GM12878 (cell line): ENCODE data around the gene NPVF. TPM values are rescaled to one million over a fixed set of nuclear protein-coding genes. Genes with fewer than 3 reads are reported as not detected.

Source experiments
- ATAC-seq: fragments of 200-7000 bp; cut with Tn5 transposase; 3 replicates; pipeline ENCODE4 v1.9.1; 2020; ENCODE audit warnings: mild to moderate bottlenecking, moderate library complexity
- BruUV-seq: library from RNA; stranded (reverse); fragments of 400-500 nt; replicated peaks from 2 replicates; lab custom pipeline; 2021; lab: Mats Ljungman, UMichigan
- CTCF ChIA-PET: fragments of 300-600 bp; sonication (Branson Sonifier 250); formaldehyde crosslinking; extraction: SDS; loops from one replicate; lab custom pipeline; 2021; ENCODE audit warnings: inconsistent platforms; lab: Yijun Ruan, JAX
- POLR2A ChIA-PET: fragments of 350-600 bp; formaldehyde crosslinking; extraction: SDS; loops from one replicate; lab custom pipeline; 2021; ENCODE audit warnings: inconsistent platforms; lab: Charles Lee
- RAD21 ChIA-PET: fragments of 300-600 bp; sonication (Branson Sonifier 250); formaldehyde crosslinking; loops from one replicate; lab custom pipeline; 2023; ENCODE audit warnings: antibody characterized with exemption; ENCODE audit not compliant: unreplicated experiment; lab: Charles Lee
- SMC1A ChIA-PET: fragments of 300-600 bp; sonication (Branson Sonifier 250); formaldehyde crosslinking; loops from one replicate; lab custom pipeline; 2023; ENCODE audit not compliant: unreplicated experiment, uncharacterized antibody; lab: Charles Lee
- DNase-seq: peaks from one replicate; pipeline ENCODE4 v3.0.0-alpha.2; 2011; ENCODE audit warnings: low read depth, low spot score
- FAIRE-seq: peaks from 3 replicates; lab custom pipeline; 2011; peaks lifted over from hg19 to GRCh38; lab: Jason Lieb, UNC
- H2AFZ ChIP-seq: 2 replicates; pipeline ENCODE4 v1.6.0; 2011; ENCODE audit warnings: low read depth, low read length, control low read depth; ENCODE audit not compliant: control insufficient read depth
- H3K27ac ChIP-seq: 2 replicates; pipeline ENCODE4 v1.5.1; 2011; ENCODE audit warnings: control low read depth; ENCODE audit not compliant: control insufficient read depth, insufficient read depth
- H3K27me3 ChIP-seq, 2 experiments: replicated peaks in 1 of 2; 2 replicates each; pipeline versions ENCODE4 v1.6.0 to v1.6.1; 2011; ENCODE audit warnings: low read length in 1 of 2; ENCODE audit not compliant: control insufficient read depth in 2 of 2, insufficient read depth in 2 of 2
- H3K36me3 ChIP-seq, 2 experiments: 2 replicates each; pipeline ENCODE4 v1.5.1; 2011; ENCODE audit warnings: low read length in 1 of 2; ENCODE audit not compliant: control insufficient read depth in 2 of 2, insufficient read depth in 2 of 2
- H3K4me1 ChIP-seq: 2 replicates; pipeline ENCODE4 v1.6.1; 2011; ENCODE audit warnings: mild to moderate bottlenecking, low read length, moderate library complexity, mixed read lengths; ENCODE audit not compliant: control insufficient read depth, insufficient read depth
- H3K4me2 ChIP-seq: 2 replicates; pipeline ENCODE4 v1.6.0; 2011; ENCODE audit warnings: control low read depth; ENCODE audit not compliant: control insufficient read depth, insufficient read depth
- H3K4me3 ChIP-seq: fragments of 200-600 bp; sonication (generic); 2 replicates; pipeline ENCODE4 v1.5.1; 2016
- H3K79me2 ChIP-seq: 2 replicates; pipeline ENCODE4 v1.6.0; 2011; ENCODE audit warnings: low read length; ENCODE audit not compliant: control insufficient read depth, insufficient read depth
- H3K9ac ChIP-seq: 2 replicates; pipeline ENCODE4 v1.8.0; 2011; ENCODE audit warnings: low read length, control low read depth, mixed read lengths; ENCODE audit not compliant: control insufficient read depth, insufficient read depth
- H3K9me3 ChIP-seq: replicated peaks from 3 replicates; pipeline ENCODE4 v1.5.1; 2011; ENCODE audit warnings: mild to moderate bottlenecking, low read length; ENCODE audit not compliant: control insufficient read depth, insufficient read depth
- H4K20me1 ChIP-seq: 2 replicates; pipeline ENCODE4 v1.6.0; 2011; ENCODE audit not compliant: control insufficient read depth, insufficient read depth
- E2F8 ChIP-seq: fragments of 450-650 bp; IDR thresholded peaks from 2 replicates; pipeline ENCODE4 v1.6.1; 2018; ENCODE audit warnings: mild to moderate bottlenecking, low read depth, moderate library complexity; ENCODE audit not compliant: partially characterized antibody
- HDAC6 ChIP-seq: fragments of 200-600 bp; sonication (generic); IDR thresholded peaks from one replicate; pipeline ENCODE4 v1.8.0; 2017; ENCODE audit warnings: antibody characterized with exemption; ENCODE audit not compliant: unreplicated experiment
- NRF1 ChIP-seq: conservative IDR thresholded peaks from 2 replicates; pipeline ENCODE4 v1.6.1; 2011; ENCODE audit warnings: mild to moderate bottlenecking, low read depth, low read length, improper control_type of control experiment
- PAX8 ChIP-seq: fragments of 450-650 bp; IDR thresholded peaks from 2 replicates; pipeline ENCODE4 v1.6.1; 2017; ENCODE audit warnings: mild to moderate bottlenecking, moderate library complexity
- ZNF24 ChIP-seq: fragments of 450-650 bp; IDR thresholded peaks from 2 replicates; pipeline ENCODE4 v1.6.1; 2017; ENCODE audit warnings: antibody characterized with exemption, mild to moderate bottlenecking
- WGBS: methylation state at CpG from one replicate; pipeline ENCODE4 v1.1.6; 2016; ENCODE audit warnings: low lambda C conversion rate; ENCODE audit not compliant: insufficient replicate concordance, insufficient coverage; ENCODE audit errors: missing lambda C conversion rate; 5-methylcytosine and 5-hydroxymethylcytosine counted together
- in situ Hi-C: fragments of 300-500 bp; cut with MboI; formaldehyde crosslinking; loops from 9 replicates; pipeline ENCODE4 v1.14.3; 2018; ENCODE audit warnings: mixed read lengths
- intact Hi-C: fragments of 100-400 bp; cut with micrococcal nuclease; formaldehyde crosslinking; loops from one replicate; pipeline ENCODE4 v1.14.2; 2022; ENCODE audit not compliant: unreplicated experiment
- polyA plus RNA-seq, 11 experiments: library from polyadenylated mRNA; depleted of rRNA in 4 of 11; unstranded in 6 of 11; stranded (reverse) in 5 of 11; fragments of >200 nt; fragmentation: Nextera tagmentation in 4 of 11; fragmentation: Illumina TruSeq in 1 of 11; extraction: Ambion mirVana in 4 of 11; extraction: Trizol in 1 of 11; gene quantifications; 1 replicate in 1 of 11; 2 replicates in 10 of 11; pipeline versions ENCODE4 v1.2.1 to v1.2.3, GENCODE V29; 2011 to 2016; ENCODE audit warnings: inconsistent platforms in 2 of 11, missing spikeins in 2 of 11, low read depth in 1 of 11
- total RNA-seq, 4 experiments: library from RNA; depleted of rRNA in 3 of 4; stranded (reverse); fragments of >200 nt in 3 of 4; fragmentation: Illumina TruSeq in 1 of 4; extraction: Trizol in 1 of 4; gene quantifications; 2 replicates each; pipeline versions ENCODE4 v1.2.1 to v1.2.3, GENCODE V29; 2013 to 2021
- TF ChIP-seq, protein P1 (sequence below): fragments of 450-650 bp; formaldehyde crosslinking; IDR thresholded peaks from 2 replicates; pipeline ENCODE4 v1.5.0; 2022; ENCODE audit warnings: mild to moderate bottlenecking, missing genetic modification characterization
- TF ChIP-seq, protein P2 (sequence below): IDR thresholded peaks from 2 replicates; pipeline ENCODE4 v1.6.1; 2011; ENCODE audit warnings: borderline replicate concordance, low read depth, mild to moderate bottlenecking, moderate library complexity, mixed read lengths, low read length; ENCODE audit not compliant: insufficient read depth; ENCODE audit errors: extremely low read length
- TF ChIP-seq, protein P3 (sequence below), 3 experiments: IDR thresholded peaks in 2 of 3; conservative IDR thresholded peaks in 1 of 3; 2 replicates each; pipeline ENCODE4 v1.5.1; 2011; ENCODE audit warnings: low read depth in 3 of 3, low read length in 3 of 3, mild to moderate bottlenecking in 3 of 3, control low read depth in 2 of 3, moderate library complexity in 2 of 3, inconsistent platforms in 1 of 3, mixed read lengths in 1 of 3; ENCODE audit not compliant: control insufficient read depth in 2 of 3, insufficient read depth in 1 of 3; ENCODE audit errors: extremely low read depth in 1 of 3
- TF ChIP-seq, protein P4 (sequence below): fragments of 450-650 bp; IDR thresholded peaks from 2 replicates; pipeline ENCODE4 v1.6.1; 2016; ENCODE audit warnings: mild to moderate bottlenecking, moderate library complexity, borderline replicate concordance

Gene NPVF
- total and polyA plus RNA-seq, 10 of the 15 experiments (the other 5 are each of a cell fraction or from before 2014, with no cell fraction given), result not detected

GRCh38 chr7:25263337-25263736 lies 35.1 kb upstream of the NPVF start:
- H3K9ac ChIP-seq, result no peak overlapping the region
- H3K4me1 ChIP-seq, result no peaks in the 10 kb centered on the region
- no peaks in the 10 kb centered on the region; a peak in 1 of 4 replicates for H3K27me3 ChIP-seq
- no peak overlapping the region for H2AFZ ChIP-seq
- no peaks in the 10 kb centered on the region for H3K79me2 ChIP-seq
- no peaks in the 10 kb centered on the region for H3K9me3 ChIP-seq
- intact Hi-C loops (no loop called here), in situ Hi-C loops (loop anchor here (5.0 kb wide), 3 partner anchors 124 to 589 kb away; no protein-coding TSS in a partner anchor)
- SMC1A ChIA-PET, result interaction anchor here (1.0 kb wide), 1 partner anchor 128 kb away, joined by 3 read pairs; no protein-coding TSS in a partner anchor
- WGBS, result 76% methylated on average over 5 of the region's 5 CpGs
- FAIRE-seq, result no peak
- RAD21 ChIA-PET, result no interaction called here
- CTCF ChIA-PET, result interaction anchor here (5.8 kb wide), 1 partner anchor 301 kb away, joined by 111 read pairs; no protein-coding TSS in a partner anchor
- no TSS peak for BruUV-seq
- no peak for DNase-seq
- ATAC-seq, result no peak
- H3K36me3 ChIP-seq, result no peaks in the 10 kb centered on the region
- no peak overlapping the region for H3K27ac ChIP-seq
- POLR2A ChIA-PET, result no interaction called here
- no peak overlapping the region for H3K4me2 ChIP-seq
- H3K4me3 ChIP-seq, result no peak overlapping the region
- no peaks in the 10 kb centered on the region for H4K20me1 ChIP-seq
- TF ChIP-seq, protein P1, sequence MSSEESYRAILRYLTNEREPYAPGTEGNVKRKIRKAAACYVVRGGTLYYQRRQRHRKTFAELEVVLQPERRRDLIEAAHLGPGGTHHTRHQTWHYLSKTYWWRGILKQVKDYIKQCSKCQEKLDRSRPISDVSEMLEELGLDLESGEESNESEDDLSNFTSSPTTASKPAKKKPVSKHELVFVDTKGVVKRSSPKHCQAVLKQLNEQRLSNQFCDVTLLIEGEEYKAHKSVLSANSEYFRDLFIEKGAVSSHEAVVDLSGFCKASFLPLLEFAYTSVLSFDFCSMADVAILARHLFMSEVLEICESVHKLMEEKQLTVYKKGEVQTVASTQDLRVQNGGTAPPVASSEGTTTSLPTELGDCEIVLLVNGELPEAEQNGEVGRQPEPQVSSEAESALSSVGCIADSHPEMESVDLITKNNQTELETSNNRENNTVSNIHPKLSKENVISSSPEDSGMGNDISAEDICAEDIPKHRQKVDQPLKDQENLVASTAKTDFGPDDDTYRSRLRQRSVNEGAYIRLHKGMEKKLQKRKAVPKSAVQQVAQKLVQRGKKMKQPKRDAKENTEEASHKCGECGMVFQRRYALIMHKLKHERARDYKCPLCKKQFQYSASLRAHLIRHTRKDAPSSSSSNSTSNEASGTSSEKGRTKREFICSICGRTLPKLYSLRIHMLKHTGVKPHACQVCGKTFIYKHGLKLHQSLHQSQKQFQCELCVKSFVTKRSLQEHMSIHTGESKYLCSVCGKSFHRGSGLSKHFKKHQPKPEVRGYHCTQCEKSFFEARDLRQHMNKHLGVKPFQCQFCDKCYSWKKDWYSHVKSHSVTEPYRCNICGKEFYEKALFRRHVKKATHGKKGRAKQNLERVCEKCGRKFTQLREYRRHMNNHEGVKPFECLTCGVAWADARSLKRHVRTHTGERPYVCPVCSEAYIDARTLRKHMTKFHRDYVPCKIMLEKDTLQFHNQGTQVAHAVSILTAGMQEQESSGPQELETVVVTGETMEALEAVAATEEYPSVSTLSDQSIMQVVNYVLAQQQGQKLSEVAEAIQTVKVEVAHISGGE (CRISPR knock-in tag), result no peak
- no peak for TF ChIP-seq NRF1
- no peak for TF ChIP-seq PAX8
- TF ChIP-seq, protein P2, sequence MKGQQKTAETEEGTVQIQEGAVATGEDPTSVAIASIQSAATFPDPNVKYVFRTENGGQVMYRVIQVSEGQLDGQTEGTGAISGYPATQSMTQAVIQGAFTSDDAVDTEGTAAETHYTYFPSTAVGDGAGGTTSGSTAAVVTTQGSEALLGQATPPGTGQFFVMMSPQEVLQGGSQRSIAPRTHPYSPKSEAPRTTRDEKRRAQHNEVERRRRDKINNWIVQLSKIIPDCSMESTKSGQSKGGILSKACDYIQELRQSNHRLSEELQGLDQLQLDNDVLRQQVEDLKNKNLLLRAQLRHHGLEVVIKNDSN, result no peak
- TF ChIP-seq HDAC6, result no peak
- TF ChIP-seq, protein P3, sequence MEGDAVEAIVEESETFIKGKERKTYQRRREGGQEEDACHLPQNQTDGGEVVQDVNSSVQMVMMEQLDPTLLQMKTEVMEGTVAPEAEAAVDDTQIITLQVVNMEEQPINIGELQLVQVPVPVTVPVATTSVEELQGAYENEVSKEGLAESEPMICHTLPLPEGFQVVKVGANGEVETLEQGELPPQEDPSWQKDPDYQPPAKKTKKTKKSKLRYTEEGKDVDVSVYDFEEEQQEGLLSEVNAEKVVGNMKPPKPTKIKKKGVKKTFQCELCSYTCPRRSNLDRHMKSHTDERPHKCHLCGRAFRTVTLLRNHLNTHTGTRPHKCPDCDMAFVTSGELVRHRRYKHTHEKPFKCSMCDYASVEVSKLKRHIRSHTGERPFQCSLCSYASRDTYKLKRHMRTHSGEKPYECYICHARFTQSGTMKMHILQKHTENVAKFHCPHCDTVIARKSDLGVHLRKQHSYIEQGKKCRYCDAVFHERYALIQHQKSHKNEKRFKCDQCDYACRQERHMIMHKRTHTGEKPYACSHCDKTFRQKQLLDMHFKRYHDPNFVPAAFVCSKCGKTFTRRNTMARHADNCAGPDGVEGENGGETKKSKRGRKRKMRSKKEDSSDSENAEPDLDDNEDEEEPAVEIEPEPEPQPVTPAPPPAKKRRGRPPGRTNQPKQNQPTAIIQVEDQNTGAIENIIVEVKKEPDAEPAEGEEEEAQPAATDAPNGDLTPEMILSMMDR (IDR thresholded peaks at IDR 0.05 in 2 of 3, conservative IDR thresholded peaks at IDR 0.05 in 1 of 3; ENCODE audit: control insufficient read depth in 2 of 3, extremely low read depth in 1 of 3, insufficient read depth in 1 of 3, low read depth in 3 of 3, low read length in 3 of 3), result no peak
- no peak for TF ChIP-seq ZNF24
- TF ChIP-seq E2F8, result no peak
- TF ChIP-seq, protein P4, sequence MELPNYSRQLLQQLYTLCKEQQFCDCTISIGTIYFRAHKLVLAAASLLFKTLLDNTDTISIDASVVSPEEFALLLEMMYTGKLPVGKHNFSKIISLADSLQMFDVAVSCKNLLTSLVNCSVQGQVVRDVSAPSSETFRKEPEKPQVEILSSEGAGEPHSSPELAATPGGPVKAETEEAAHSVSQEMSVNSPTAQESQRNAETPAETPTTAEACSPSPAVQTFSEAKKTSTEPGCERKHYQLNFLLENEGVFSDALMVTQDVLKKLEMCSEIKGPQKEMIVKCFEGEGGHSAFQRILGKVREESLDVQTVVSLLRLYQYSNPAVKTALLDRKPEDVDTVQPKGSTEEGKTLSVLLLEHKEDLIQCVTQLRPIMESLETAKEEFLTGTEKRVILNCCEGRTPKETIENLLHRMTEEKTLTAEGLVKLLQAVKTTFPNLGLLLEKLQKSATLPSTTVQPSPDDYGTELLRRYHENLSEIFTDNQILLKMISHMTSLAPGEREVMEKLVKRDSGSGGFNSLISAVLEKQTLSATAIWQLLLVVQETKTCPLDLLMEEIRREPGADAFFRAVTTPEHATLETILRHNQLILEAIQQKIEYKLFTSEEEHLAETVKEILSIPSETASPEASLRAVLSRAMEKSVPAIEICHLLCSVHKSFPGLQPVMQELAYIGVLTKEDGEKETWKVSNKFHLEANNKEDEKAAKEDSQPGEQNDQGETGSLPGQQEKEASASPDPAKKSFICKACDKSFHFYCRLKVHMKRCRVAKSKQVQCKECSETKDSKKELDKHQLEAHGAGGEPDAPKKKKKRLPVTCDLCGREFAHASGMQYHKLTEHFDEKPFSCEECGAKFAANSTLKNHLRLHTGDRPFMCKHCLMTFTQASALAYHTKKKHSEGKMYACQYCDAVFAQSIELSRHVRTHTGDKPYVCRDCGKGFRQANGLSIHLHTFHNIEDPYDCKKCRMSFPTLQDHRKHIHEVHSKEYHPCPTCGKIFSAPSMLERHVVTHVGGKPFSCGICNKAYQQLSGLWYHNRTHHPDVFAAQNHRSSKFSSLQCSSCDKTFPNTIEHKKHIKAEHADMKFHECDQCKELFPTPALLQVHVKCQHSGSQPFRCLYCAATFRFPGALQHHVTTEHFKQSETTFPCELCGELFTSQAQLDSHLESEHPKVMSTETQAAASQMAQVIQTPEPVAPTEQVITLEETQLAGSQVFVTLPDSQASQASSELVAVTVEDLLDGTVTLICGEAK, result no peak
